Stromal cell of bone marrow (primary cell): ENCODE measurements around the gene BHLHA15.

Source experiments
- DNase-seq: peaks from one replicate; pipeline ENCODE4 v3.0.0-alpha.2; 2012; ENCODE audit warnings: low read depth

BHLHA15 gene

GRCh38 chr7:98211221-98211675 is at the start of gene BHLHA15:
Gene BHLHA15, plus strand, starts transcription at chr7:98211439. Its CDS starts 871 bp downstream, at chr7:98212310.
- no peak for DNase-seq

DNA sequence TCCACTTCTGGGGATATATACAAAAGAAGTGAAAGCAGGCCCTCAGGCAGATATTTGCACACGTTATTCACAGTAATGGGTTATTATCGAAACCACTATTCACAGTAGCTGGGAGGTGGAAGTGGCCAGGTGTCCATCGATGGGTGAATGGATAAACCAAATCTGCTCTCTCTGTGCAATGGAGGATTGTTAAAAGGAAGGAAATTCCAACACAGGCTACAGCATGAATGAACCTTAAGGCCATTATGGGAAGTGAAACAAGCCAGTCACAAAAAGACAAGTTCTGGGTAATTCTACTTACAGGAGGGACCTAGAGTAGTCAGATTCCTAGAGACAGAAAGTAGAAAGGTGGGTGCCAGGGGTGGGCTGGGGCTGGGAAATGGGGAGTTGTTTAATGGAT is 48.5 kb upstream of the BHLHA15 start:
- DNase-seq, result no peak

DNA sequence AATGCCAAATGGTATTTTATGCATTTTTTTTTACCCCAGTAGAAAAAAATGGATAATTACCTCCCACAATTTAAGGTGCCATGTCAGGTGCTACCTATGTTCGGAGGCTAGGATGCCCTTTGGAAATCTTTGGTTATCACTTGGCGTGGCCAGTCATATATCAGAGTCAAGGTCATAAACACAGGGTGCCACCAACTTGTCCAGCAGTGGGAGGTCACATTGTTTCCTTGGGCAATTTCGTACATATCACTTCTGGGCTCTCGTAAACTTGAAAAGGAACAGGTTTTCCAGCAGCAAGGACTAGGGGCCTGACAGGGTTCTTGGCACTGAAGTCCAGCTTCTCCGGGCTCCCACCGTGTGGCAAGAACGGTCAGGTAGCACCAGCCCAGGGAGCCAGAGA is 48.0 kb upstream of the BHLHA15 start:
- no peak for DNase-seq

DNA sequence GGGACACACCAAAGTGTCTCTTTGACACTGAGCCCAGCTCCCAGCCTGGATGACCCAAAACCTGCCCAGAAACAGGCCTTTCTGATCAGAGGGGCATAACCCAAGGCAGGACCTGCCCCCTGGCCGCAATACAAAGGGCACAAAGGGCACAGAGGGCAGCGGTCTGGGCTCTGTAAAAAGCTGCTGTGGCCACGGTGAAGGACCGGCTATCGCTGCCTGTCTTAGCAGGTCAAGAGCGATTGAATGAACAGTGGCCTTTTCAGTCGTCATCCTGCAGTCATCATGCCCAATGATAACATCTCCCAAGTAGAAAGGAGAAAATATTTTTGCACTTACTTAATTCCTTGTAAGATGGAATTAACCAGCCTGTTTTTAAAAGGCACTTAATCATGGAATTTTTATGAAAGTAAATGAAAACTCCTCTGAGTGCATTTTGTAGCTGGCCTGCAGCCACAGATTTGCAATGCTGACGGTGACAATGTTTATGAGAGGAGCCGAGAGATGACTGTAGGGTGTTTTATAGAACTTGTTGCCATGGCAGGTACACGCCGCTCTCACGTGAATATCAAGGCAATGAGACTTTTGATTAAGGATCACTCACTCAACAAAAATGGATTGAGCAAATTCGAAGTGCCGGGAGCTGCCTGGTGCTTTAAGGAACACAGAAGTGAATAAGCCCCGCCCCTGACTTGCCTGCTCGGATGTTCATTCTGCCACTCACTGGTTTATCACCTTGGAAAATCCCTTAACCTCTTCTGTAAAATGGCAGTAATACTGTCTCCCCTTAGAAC is 47.3 kb upstream of the BHLHA15 start:
- DNase-seq, result no peak

- DNase-seq, result no peak
These were observed 45.2 kb upstream of the BHLHA15 start for GRCh38 chr7:98165827-98166667.

- DNase-seq, result no peak
These were observed 44.6 kb upstream of the BHLHA15 start for GRCh38 chr7:98166668-98166970.

GRCh38 chr7:98167653-98168052 is 43.6 kb upstream of the BHLHA15 start:
- no peak for DNase-seq

GRCh38 chr7:98168181-98168903 is 42.9 kb upstream of the BHLHA15 start:
- peak; percentile 18 for DNase-seq

DNA sequence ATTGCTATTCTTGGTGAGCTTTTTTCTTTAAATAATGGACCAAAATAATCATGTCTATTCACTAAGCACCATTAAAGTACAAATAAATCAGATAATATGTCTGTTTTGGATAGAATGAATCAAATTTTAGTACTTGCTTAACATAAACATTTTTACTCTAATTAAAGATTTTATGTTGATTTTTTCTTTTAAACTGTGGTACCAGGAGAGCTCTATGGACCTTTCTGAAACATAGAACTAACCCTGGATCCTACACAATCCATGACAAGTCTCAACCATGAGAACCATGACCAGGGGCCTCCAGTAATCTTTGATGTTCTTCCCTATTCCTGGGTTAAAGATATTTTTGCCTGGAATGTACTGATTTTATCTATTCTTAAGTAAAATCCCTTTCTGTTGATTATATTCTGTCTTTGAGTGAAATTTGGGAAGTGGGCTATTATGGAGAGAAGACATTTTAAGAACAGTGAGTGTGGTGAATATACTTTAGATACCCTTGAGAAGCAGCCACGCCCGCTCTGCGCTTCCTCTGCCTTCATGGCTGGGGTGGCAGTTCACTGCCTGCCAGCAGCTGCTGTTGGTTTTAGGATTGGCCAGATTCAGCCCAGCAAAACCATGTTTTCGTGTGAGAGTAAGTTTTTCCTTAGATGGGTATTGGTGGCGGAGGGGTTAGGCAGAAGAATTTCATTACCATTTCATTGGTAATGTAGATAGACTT is 42.2 kb upstream of the BHLHA15 start:
- no peak for DNase-seq

DNA sequence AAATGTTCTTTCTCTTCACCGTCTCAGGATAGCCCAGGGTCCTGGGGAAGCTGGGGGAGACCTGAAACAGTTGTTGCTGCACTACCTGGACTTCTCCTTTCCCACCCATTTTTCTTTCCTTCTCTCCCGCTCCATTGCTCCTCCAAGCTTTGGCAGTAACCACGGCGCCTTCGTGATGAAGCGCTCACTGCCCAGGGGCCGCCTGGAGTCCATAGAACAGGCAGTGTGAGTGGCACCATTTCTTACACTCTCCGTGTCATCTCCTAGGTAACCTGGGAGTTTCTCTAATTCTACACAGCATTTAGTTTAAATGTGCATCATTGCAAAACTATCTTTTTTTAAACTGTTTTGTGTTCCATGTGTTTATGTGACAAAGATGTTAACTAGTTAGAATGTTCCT is 40.3 kb upstream of the BHLHA15 start:
- no peak for DNase-seq

GRCh38 chr7:98171449-98171848 is 39.8 kb upstream of the BHLHA15 start:
- DNase-seq, result no peak

- DNase-seq, result no peak
These were observed 36.6 kb upstream of the BHLHA15 start for GRCh38 chr7:98174334-98175259.

GRCh38 chr7:98175260-98175940 is 35.8 kb upstream of the BHLHA15 start:
- DNase-seq, result no peak

- DNase-seq, result no peak
These were observed 33.7 kb upstream of the BHLHA15 start for GRCh38 chr7:98177553-98177952.

GRCh38 chr7:98178321-98178720 is 32.9 kb upstream of the BHLHA15 start:
- DNase-seq, result no peak

DNA sequence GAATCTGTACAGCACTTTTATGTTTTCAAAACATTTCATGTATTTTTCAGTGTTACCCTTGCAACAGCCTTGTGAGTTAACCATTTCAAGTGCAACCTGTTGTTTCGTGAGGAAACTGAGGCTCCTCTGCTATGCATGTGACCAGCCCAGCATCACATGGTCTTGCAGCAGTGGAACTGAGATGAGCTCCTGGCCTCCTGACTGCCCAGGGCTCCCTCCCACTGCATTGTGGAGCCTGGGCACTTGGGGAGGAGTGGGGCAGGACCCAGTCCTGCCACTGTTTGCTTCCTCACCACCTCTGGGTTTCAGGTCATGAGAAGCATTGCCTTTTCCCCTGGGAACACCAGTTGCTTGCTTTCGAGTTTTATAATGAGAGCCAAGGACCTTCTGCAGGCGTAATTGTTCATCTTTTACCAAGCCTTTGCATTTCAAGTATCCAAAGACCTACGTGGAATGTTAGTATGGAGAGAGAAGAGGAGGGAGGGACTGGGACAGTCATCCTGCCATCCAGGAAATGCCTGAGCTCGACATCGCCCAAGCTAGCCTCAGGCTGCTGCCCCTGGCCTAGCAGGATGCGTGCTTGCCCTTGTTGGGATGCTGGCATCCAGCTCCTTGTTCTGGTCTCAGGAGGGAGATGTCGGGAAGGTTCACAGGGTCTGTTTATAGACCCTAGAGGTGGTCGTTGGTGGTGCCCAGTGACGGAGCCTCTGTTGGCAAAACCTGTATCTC is 32.3 kb upstream of the BHLHA15 start:
- DNase-seq, result no peak

DNA sequence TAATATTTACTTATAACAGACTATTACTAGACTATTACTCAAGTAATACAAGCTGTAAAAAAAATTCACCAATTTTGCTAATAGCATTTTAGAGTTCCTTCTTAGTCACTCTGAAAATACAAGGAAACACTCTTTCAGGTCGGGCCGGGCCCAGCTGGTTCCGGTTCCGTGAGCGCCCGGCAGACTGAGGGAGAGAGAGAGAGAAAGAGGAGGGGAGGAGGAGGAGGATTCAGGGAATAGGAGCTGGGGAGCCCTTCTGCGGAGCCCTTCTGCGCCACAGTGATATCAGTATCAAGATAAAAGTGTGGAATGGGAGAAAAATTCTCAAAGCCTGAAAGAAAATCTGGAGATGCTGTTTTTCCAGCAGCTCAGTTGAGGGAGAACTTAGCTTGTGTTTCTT is 30.5 kb upstream of the BHLHA15 start:
- DNase-seq, result no peak

- no peak for DNase-seq
These were observed 26.1 kb upstream of the BHLHA15 start for GRCh38 chr7:98185101-98185500.

GRCh38 chr7:98186452-98187137 is 24.6 kb upstream of the BHLHA15 start:
- peak; percentile 78 for DNase-seq
